ENCODE data around the gene DLX4.

DLX4 gene

GRCh38 chr17:49987681-49988441 lies 18.9 kb downstream of the DLX4 start:
- TF ChIP-seq, protein P1, sequence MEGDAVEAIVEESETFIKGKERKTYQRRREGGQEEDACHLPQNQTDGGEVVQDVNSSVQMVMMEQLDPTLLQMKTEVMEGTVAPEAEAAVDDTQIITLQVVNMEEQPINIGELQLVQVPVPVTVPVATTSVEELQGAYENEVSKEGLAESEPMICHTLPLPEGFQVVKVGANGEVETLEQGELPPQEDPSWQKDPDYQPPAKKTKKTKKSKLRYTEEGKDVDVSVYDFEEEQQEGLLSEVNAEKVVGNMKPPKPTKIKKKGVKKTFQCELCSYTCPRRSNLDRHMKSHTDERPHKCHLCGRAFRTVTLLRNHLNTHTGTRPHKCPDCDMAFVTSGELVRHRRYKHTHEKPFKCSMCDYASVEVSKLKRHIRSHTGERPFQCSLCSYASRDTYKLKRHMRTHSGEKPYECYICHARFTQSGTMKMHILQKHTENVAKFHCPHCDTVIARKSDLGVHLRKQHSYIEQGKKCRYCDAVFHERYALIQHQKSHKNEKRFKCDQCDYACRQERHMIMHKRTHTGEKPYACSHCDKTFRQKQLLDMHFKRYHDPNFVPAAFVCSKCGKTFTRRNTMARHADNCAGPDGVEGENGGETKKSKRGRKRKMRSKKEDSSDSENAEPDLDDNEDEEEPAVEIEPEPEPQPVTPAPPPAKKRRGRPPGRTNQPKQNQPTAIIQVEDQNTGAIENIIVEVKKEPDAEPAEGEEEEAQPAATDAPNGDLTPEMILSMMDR (IDR thresholded peaks at IDR 0.05; ENCODE audit: low read depth, low read length) = no peak
- DNase-seq (ENCODE audit: extremely low read depth, low read depth) = no peak

DNA sequence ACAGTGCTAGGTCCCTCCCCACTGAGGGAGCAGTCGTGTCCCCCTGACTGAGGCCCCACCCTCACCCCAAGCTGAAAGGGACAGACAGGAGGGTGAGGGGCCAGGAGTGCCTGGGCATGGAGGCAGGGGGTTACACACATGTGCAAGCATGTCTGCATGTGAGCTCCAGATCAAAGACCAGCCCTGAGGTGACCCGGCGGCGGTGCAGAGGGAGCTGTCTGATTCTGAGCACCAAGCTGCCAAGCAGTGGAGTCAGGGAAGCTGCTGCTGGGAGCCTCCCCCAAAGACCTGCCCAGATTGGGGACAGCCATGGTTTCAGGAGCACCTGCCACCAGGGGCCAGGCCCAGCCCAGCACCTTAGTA lies 20.5 kb downstream of the DLX4 start:
- no peak for DNase-seq (ENCODE audit: extremely low read depth, low read depth)
- TF ChIP-seq, protein P1 (IDR thresholded peaks at IDR 0.05; ENCODE audit: low read depth, low read length) = no peak

- TF ChIP-seq, protein P1 (IDR thresholded peaks at IDR 0.05; ENCODE audit: low read depth, low read length) = no peak
- DNase-seq (ENCODE audit: extremely low read depth, low read depth) = no peak
Observed at GRCh38 chr17:49990331-49990730, 21.3 kb downstream of the DLX4 start.

GRCh38 chr17:49990921-49991320 lies 21.9 kb downstream of the DLX4 start:
- no peak for DNase-seq (ENCODE audit: extremely low read depth, low read depth)
- TF ChIP-seq, protein P1 (IDR thresholded peaks at IDR 0.05; ENCODE audit: low read depth, low read length) = no peak

DNA sequence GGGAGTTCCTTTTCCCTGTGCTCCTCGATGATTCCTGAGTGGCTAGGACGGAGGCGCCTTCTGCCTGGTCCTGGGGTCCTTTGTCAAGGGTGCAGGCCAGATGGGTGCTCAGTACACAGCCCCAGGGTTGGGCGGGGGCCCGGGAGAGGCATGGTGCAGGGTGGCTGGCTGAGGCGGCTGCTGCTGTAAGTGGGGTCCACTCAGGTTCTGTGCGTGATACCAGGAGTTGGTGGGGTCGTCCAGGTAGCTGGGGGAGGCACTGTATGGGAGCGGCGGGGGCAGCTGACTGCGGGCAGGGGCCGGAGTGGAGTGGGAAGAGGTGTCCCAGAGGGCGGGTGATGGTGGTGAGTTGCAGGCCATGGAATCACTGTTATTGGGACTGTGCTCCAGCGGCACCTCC lies 22.4 kb downstream of the DLX4 start:
- DNase-seq (ENCODE audit: extremely low read depth, low read depth) = no peak
- TF ChIP-seq, protein P1 (IDR thresholded peaks at IDR 0.05; ENCODE audit: low read depth, low read length) = no peak

GRCh38 chr17:49992191-49992932 lies 23.4 kb downstream of the DLX4 start:
- TF ChIP-seq, protein P1 (IDR thresholded peaks at IDR 0.05; ENCODE audit: low read depth, low read length) = no peak
- no peak for DNase-seq (ENCODE audit: extremely low read depth, low read depth)

DNA sequence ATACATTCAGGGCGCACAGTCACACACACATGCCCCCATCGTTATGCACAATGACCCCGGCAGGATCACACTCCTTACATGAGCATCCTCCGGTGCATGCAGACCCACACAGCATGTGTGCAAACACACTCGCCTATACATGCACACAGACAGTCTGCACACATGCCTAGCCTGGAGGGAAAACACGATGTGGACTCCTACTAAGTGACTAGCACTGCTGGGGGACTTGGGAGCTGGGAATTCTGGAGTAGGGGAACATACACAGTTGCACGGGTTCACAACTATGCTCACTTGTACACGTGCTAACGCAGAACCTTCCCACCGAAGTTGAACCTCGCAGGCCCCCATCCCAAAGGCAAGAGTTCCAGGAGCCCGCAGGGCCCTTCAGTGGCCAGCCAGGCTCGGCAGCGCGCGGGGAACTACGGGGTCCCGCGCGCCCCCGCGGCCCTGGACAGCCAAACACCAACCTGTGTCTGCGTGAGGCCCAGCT lies 24.0 kb downstream of the DLX4 start:
- TF ChIP-seq, protein P1 (IDR thresholded peaks at IDR 0.05; ENCODE audit: low read depth, low read length) = no peak

More for the DNA sequence above, 24.0 kb downstream of the DLX4 start:
- no peak for DNase-seq (ENCODE audit: extremely low read depth, low read depth)

Measured in AG09319 (cell line).